ENCODE results near the gene MTX2.

GRCh38 chr2:176280867-176281658, 11.8 kb downstream of the MTX2 start:
- no peak for TF ChIP-seq FOXA1 (IDR thresholded peaks at IDR 0.05)
- TF ChIP-seq CTCF (IDR thresholded peaks at IDR 0.05; ENCODE audit: low read depth, low read length, missing input control): no peak
- no peak for TF ChIP-seq ATF3 (IDR thresholded peaks at IDR 0.05)
- no peak for TF ChIP-seq JUND (IDR thresholded peaks at IDR 0.05)
- no peak for TF ChIP-seq TAF1 (conservative IDR thresholded peaks at IDR 0.05)
- TF ChIP-seq EGR1 (IDR thresholded peaks at IDR 0.05; ENCODE audit: low read depth in 2 of 2): no peak
- no peak for TF ChIP-seq SP1 (IDR thresholded peaks at IDR 0.05)
- no peak for TF ChIP-seq NR2F2 (IDR thresholded peaks at IDR 0.05)
- no peak for TF ChIP-seq MAX (IDR thresholded peaks at IDR 0.05)
- no peak for TF ChIP-seq HNF4A (conservative IDR thresholded peaks at IDR 0.05)
- no peak for TF ChIP-seq RAD21 (IDR thresholded peaks at IDR 0.05)

Data from liver (tissue), 3 donors.